HCT116 (cell line): Measurements from ENCODE around the gene HHIPL1. TPM values are rescaled to one million over a fixed set of nuclear protein-coding genes. Genes with fewer than 3 reads are reported as not detected.

Source experiments
- ATAC-seq: fragments of 200-7000 bp; cut with Tn5 transposase; 2 replicates; pipeline ENCODE4 v1.9.1; 2020; ENCODE audit warnings: mild to moderate bottlenecking, moderate library complexity
- BruUV-seq: library from RNA; stranded (reverse); fragments of 400-500 nt; replicated peaks from 2 replicates; lab custom pipeline; 2021; lab: Mats Ljungman, UMichigan
- CTCF ChIA-PET: fragments of 300-600 bp; sonication (Branson Sonifier 250); formaldehyde crosslinking; loops from one replicate; lab custom pipeline; 2021; ENCODE audit warnings: antibody characterized with exemption; lab: Charles Lee
- POLR2A ChIA-PET: fragments of 300-600, 350-600 bp; sonication (Branson Sonifier 250); formaldehyde crosslinking; loops from one replicate; lab custom pipeline; 2021; ENCODE audit warnings: antibody characterized with exemption; lab: Charles Lee
- RAD21 ChIA-PET, 2 experiments: fragments of 300-600 bp; sonication (Branson Sonifier 250); formaldehyde crosslinking; loops; one replicate each; lab custom pipeline; 2023; ENCODE audit warnings: low total read pairs in 2 of 2; ENCODE audit not compliant: uncharacterized antibody in 2 of 2, unreplicated experiment in 2 of 2, low non-redundant PET in 1 of 2; lab: Charles Lee
- DNase-seq: peaks from one replicate; pipeline ENCODE4 v3.0.0-alpha.2; 2010; ENCODE audit warnings: low read depth, low spot score
- H2AFZ ChIP-seq: fragments of 200-600 bp; shearing (Covaris generic), sonication (generic); 2 replicates; pipeline ENCODE4 v1.6.1; 2017; ENCODE audit warnings: low read depth, mixed run types, mixed read lengths, antibody characterized with exemption, low read length; ENCODE audit not compliant: poor library complexity, severe bottlenecking
- H3K27ac ChIP-seq: 2 replicates; pipeline ENCODE4 v1.5.1; 2012; ENCODE audit warnings: low read depth, low read length
- H3K27me3 ChIP-seq: fragments of 200-600 bp; sonication (generic); 2 replicates; pipeline ENCODE4 v1.6.1; 2016; ENCODE audit warnings: mixed run types, low read length, mixed read lengths; ENCODE audit not compliant: insufficient read depth
- H3K36me3 ChIP-seq, 2 experiments: fragments of 200-500 bp in 1 of 2; fragments of 200-600 bp in 1 of 2; sonication (Bioruptor generic) in 1 of 2; sonication (generic) in 1 of 2; 2 replicates each; pipeline versions ENCODE4 v1.5.1 to v1.6.1; 2014 to 2016; ENCODE audit warnings: low read length in 2 of 2, inconsistent platforms in 1 of 2, mixed read lengths in 1 of 2, mixed run types in 1 of 2; ENCODE audit not compliant: insufficient read depth in 2 of 2, control insufficient read depth in 1 of 2
- H3K4me1 ChIP-seq, 2 experiments: fragments of 200-600 bp in 1 of 2; sonication (generic) in 1 of 2; 2 replicates each; pipeline versions ENCODE4 v1.5.1 to v1.6.1; 2012 to 2017; ENCODE audit warnings: low read length in 2 of 2, inconsistent platforms in 1 of 2, mild to moderate bottlenecking in 1 of 2, mixed read lengths in 1 of 2, mixed run types in 1 of 2, moderate library complexity in 1 of 2; ENCODE audit not compliant: insufficient read depth in 2 of 2, control insufficient read depth in 1 of 2
- H3K4me2 ChIP-seq: fragments of 200-600 bp; sonication (generic); 2 replicates; pipeline ENCODE4 v1.6.1; 2017; ENCODE audit warnings: mixed run types, low read length, mixed read lengths
- H3K4me3 ChIP-seq, 2 experiments: fragments of 200-600 bp in 1 of 2; sonication (generic) in 1 of 2; replicated peaks in 1 of 2; 2 replicates each; pipeline ENCODE4 v1.5.1; 2011 to 2016; ENCODE audit warnings: low read length in 2 of 2, control low read depth in 1 of 2, low read depth in 1 of 2, mild to moderate bottlenecking in 1 of 2, mixed read lengths in 1 of 2, mixed run types in 1 of 2
- H3K79me2 ChIP-seq: fragments of 200-600 bp; sonication (generic); 2 replicates; pipeline ENCODE4 v1.6.1; 2017; ENCODE audit warnings: mild to moderate bottlenecking, mixed run types, low read length, moderate library complexity, mixed read lengths; ENCODE audit not compliant: insufficient read depth
- H3K9ac ChIP-seq: fragments of 200-600 bp; sonication (generic); 2 replicates; pipeline ENCODE4 v1.6.1; 2016; ENCODE audit warnings: low read length, mixed read lengths
- H3K9me2 ChIP-seq: fragments of 200-600 bp; sonication (generic), shearing (Covaris generic); 2 replicates; pipeline ENCODE4 v1.6.1; 2017; ENCODE audit warnings: mixed run types, mild to moderate bottlenecking, moderate library complexity; ENCODE audit not compliant: insufficient read depth
- H3K9me3 ChIP-seq, 2 experiments: fragments of 200-500 bp in 1 of 2; fragments of 200-600 bp in 1 of 2; sonication (Bioruptor generic) in 1 of 2; sonication (generic) in 1 of 2; 2 replicates each; pipeline ENCODE4 v1.6.1; 2014 to 2017; ENCODE audit warnings: low read length in 2 of 2, mixed read lengths in 2 of 2, inconsistent platforms in 1 of 2, low read depth in 1 of 2, mild to moderate bottlenecking in 1 of 2, mixed run types in 1 of 2, moderate library complexity in 1 of 2; ENCODE audit not compliant: control insufficient read depth in 1 of 2, insufficient read depth in 1 of 2
- H4K20me1 ChIP-seq: fragments of 200-600 bp; sonication (generic), shearing (Covaris generic); 2 replicates; pipeline ENCODE4 v1.6.1; 2017; ENCODE audit warnings: mixed run types, mild to moderate bottlenecking, moderate library complexity; ENCODE audit not compliant: insufficient read depth
- CEBPB ChIP-seq: IDR thresholded peaks from 2 replicates; pipeline ENCODE4 v1.6.1; 2012; ENCODE audit warnings: low read depth
- CTCF ChIP-seq, 3 experiments: fragments of 200-600 bp in 1 of 3; sonication (generic) in 1 of 3; IDR thresholded peaks in 2 of 3; conservative IDR thresholded peaks in 1 of 3; 2 replicates each; pipeline ENCODE4 v1.5.1; 2012 to 2017; ENCODE audit warnings: low read depth in 2 of 3, low read length in 2 of 3, antibody characterized with exemption in 1 of 3, borderline replicate concordance in 1 of 3, control low read depth in 1 of 3, mild to moderate bottlenecking in 1 of 3, mixed read lengths in 1 of 3, mixed run types in 1 of 3, moderate library complexity in 1 of 3; ENCODE audit not compliant: insufficient read depth in 1 of 3
- EGR1 ChIP-seq: IDR thresholded peaks from 2 replicates; pipeline ENCODE4 v1.6.1; 2012; ENCODE audit warnings: low read depth
- ELF1 ChIP-seq: IDR thresholded peaks from 2 replicates; pipeline ENCODE4 v1.6.1; 2012; ENCODE audit warnings: low read depth, borderline replicate concordance
- EZH2 ChIP-seq: fragments of 200-600 bp; sonication (generic); IDR thresholded peaks from 2 replicates; pipeline ENCODE4 v1.6.1; 2017; ENCODE audit warnings: antibody characterized with exemption, mixed run types
- EZH2phosphoT487 ChIP-seq: fragments of 200-600 bp; IDR thresholded peaks from 2 replicates; pipeline ENCODE4 v1.6.1; 2018; ENCODE audit warnings: antibody characterized with exemption, borderline replicate concordance
- FOSL1 ChIP-seq: IDR thresholded peaks from 2 replicates; pipeline ENCODE4 v1.6.1; 2012; ENCODE audit warnings: low read depth
- JUND ChIP-seq: IDR thresholded peaks from 2 replicates; pipeline ENCODE4 v1.6.1; 2012
- MAX ChIP-seq: IDR thresholded peaks from 2 replicates; pipeline ENCODE4 v1.6.1; 2012
- POLR2A ChIP-seq: IDR thresholded peaks from 2 replicates; pipeline ENCODE4 v1.7.0; 2011; ENCODE audit warnings: borderline replicate concordance; ENCODE audit not compliant: insufficient read depth, insufficient read length; ENCODE audit errors: extremely low read depth
- RAD21 ChIP-seq: IDR thresholded peaks from 2 replicates; pipeline ENCODE4 v1.6.1; 2012; ENCODE audit warnings: low read depth, mild to moderate bottlenecking
- REST ChIP-seq: IDR thresholded peaks from 2 replicates; pipeline ENCODE4 v1.6.1; 2012; ENCODE audit warnings: low read depth
- SP1 ChIP-seq: IDR thresholded peaks from 2 replicates; pipeline ENCODE4 v1.6.1; 2012; ENCODE audit warnings: low read depth
- YY1 ChIP-seq: IDR thresholded peaks from 2 replicates; pipeline ENCODE4 v1.6.1; 2011; ENCODE audit warnings: low read length, low read depth, moderate library complexity, mild to moderate bottlenecking; ENCODE audit not compliant: insufficient replicate concordance; ENCODE audit errors: extremely low read depth
- ZFX ChIP-seq: fragments of 450-650 bp; IDR thresholded peaks from 2 replicates; pipeline ENCODE4 v1.6.1; 2017
- ZNF274 ChIP-seq: fragments of 200-500 bp; sonication (Bioruptor generic); IDR thresholded peaks from 2 replicates; pipeline ENCODE4 v1.6.1; 2014; ENCODE audit warnings: mild to moderate bottlenecking, low read depth, low read length, inconsistent platforms
- intact Hi-C: fragments of 100-400 bp; cut with micrococcal nuclease; formaldehyde crosslinking; loops from 2 replicates; pipeline ENCODE4 v1.10.0; 2022
- total RNA-seq: library from RNA; stranded (reverse); gene quantifications from one replicate; pipeline ENCODE4 v1.2.1, GENCODE V29; 2021; ENCODE audit not compliant: unreplicated experiment

HHIPL1 gene
- total RNA-seq, 1 experiment from 2014 or later, result not detected

GRCh38 chr14:99659333-99659741, 14.4 kb downstream of the HHIPL1 start:
- H3K79me2 ChIP-seq, result no peaks in the 10 kb centered on the region
- H3K9me2 ChIP-seq, result no peaks in the 10 kb centered on the region
- H3K9me3 ChIP-seq, result no peaks in the 10 kb centered on the region
- H3K27me3 ChIP-seq, result 0 out of 2 replicates have a peak, but pooled peaks cover 7% of the 10 kb centered on the region
- no peak overlapping the region for H3K27ac ChIP-seq
- H3K4me2 ChIP-seq, result no peak overlapping the region
- no peak overlapping the region for H3K9ac ChIP-seq
- no peak overlapping the region for H3K4me3 ChIP-seq
- ChIA-PET RAD21 (no interaction called here), POLR2A (no interaction called here), CTCF (no interaction called here)
- TF ChIP-seq MAX (no peak), POLR2A (no peak), CTCF (IDR thresholded peaks at IDR 0.05 in 2 of 3, conservative IDR thresholded peaks at IDR 0.05 in 1 of 3; ENCODE audit: borderline replicate concordance in 1 of 3, insufficient read depth in 1 of 3, low read depth in 2 of 3, low read length in 2 of 3) (no peak), REST (no peak), JUND (no peak), RAD21 (no peak), ZNF274 (no peak), EZH2 (no peak), FOSL1 (no peak), CEBPB (no peak), YY1 (no peak), EZH2phosphoT487 (no peak), EGR1 (no peak), SP1 (no peak), ELF1 (no peak), ZFX (no peak)
- no peaks in the 10 kb centered on the region for H3K36me3 ChIP-seq
- H4K20me1 ChIP-seq, result no peaks in the 10 kb centered on the region
- no TSS peak for BruUV-seq
- H3K4me1 ChIP-seq, result peaks cover 4 to 9% of the 10 kb centered on the region in 2 experiments; a peak in 3 of 4 replicates
- H2AFZ ChIP-seq, result no peak overlapping the region
- ATAC-seq (no peak), DNase-seq (no peak)
- intact Hi-C loops, result no loop called here
